Kasumi-1 (cell line): ENCODE results near the gene PSD.

ENCODE experiments used
- DNase-seq, 2 experiments: peaks; one replicate each; lab custom pipeline; 2025; lab: John Stamatoyannopoulos, UW

PSD gene

DNA sequence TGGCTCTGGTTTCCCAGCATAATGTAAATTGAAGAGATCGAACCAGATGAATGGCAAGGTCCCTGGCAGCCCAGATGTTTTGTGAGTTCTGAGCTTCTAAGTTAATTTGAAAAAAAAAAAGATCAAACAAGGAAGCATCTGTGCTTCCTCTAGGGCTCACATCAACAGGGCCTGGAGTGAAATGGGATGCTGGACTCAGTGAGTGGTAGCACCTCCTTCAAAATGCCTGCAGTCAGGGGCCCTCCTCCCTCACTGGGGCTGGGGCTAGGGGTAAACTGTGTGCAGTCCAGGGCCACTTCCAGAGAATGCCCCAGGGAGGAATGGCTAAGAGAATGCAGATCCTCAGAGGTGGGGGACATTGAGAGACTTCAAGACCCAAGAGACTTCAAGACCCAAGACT is 19.8 kb upstream of the PSD start:
- DNase-seq, result no peak

DNA sequence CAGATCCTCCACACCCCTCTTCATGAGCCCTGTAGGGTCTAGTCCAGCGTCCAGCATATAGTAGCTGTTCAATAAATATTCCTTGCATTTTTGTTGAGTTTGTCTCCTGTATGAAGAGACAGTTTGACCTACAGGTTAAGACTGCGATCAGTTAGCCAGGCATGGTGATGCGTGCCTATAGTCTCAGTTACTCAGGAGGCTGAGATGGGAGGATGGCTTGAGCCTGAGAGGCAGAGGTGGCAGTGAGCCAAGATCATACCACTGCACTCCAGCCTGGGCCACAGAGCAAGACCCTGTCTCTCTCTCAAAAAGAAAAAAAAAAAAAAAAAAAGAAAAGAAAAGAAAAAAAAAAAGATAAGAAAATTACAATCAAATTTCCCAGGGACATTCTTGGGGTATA is 18.9 kb upstream of the PSD start:
- DNase-seq, result no peak

DNA sequence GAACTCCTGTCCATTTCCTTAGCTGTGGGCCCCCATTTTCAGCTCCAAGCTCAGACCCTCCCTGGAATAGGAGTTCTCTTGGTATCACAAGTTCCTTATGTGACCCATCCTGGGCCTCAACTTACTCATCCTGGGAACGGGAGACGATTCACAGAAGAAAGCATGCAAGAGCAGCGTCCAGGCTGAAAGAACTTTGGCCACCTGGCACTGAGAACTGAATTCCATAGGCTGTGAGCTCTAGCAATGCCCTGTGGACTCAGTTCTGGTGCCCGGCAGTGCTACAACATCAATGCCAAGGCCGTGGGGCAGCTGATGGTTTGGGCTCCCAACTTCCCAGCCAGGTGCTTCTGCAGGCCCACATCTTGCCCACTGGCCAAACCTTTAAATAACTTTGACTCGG is 17.7 kb upstream of the PSD start:
- no peak for DNase-seq

DNA sequence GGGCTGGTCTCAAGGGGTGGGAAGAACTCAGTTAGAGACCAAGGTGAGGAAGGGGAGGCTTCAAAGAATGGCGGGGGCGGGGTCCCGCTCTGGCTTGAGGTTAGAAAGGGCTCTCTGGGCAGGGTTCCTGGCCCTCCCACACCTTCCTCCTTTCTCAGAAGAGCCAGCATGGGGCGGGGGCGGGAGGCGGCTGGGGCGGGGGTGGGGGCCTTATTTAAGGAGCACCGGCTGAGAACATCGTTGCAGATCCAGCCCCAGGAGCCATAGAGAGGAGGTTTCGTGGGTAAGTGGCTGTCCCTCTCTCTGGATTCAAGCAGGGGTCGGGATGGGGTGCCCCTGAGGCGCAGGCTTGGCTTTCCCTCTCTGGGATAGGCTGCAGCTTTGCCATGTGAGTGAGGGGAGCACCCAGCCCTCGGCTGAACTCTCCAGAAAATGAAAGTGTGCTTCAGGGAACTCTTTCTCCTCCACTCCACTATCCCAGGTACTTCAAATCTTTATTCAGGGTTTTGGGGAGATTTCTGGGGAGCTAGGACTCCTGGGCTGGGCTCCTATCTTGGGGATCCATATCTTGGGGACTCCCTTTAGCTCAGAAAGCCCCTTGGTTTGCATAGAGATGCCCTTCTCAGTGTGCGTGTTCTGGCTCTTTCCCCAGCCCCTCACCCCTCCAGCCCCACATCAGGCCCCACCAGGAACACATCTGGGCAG is 17.1 kb upstream of the PSD start:
- peak; percentile 88 to 90 for DNase-seq

DNA sequence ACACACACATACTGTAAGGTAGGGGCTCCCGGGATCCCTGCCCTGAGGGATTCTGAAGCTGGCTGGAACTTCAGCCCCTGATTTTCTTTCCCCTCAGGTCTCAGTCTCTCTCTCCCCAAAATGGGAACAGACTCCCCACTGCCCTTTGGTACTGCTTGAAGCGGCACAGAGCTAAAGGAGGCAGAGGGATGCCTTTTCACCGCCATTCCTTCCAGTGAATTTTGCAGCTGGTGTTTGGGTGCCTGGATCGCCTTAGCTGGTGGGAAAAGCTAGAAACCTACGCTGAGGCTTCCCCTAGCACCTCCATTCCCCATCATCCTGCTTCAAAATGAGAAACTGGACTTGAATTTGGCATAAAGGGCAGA is 16.5 kb upstream of the PSD start:
- no peak for DNase-seq

DNA sequence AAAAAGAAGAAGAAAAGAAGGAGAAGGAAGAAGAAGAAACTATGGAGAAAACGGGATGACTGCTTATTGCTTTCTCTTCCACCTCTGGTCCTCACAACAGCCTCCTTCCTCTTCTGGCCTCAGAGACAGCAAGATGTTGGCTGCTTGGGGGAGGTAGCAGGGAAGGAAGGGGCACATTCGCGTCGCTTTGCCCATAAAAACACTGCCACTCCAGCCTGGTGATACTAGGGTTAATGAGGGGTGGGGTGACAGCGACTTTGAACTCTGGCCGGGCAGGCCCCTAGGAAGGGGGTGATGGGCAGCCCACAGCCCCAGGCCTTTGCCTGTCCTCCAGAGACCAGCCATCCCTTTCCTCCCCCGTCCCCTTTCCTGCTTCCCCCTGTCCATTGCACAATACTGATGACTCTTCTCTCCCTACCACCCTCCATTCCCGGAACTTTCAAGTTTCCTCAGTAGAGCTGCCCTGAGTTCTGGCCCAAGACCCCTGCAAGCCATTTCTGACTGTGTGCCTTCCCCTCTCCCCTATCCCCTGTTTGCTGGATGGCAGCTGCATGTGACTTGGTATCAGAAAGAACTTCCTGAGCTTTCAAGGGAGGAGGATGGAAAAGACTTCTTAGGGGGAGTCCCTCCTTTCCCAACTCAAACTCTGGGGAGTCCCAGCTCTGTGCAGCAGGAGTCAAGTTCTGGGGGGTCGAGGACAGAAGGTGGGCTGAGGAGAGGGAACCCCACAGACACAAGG is 16.0 kb upstream of the PSD start:
- peak; percentile 81 to 86 for DNase-seq

DNA sequence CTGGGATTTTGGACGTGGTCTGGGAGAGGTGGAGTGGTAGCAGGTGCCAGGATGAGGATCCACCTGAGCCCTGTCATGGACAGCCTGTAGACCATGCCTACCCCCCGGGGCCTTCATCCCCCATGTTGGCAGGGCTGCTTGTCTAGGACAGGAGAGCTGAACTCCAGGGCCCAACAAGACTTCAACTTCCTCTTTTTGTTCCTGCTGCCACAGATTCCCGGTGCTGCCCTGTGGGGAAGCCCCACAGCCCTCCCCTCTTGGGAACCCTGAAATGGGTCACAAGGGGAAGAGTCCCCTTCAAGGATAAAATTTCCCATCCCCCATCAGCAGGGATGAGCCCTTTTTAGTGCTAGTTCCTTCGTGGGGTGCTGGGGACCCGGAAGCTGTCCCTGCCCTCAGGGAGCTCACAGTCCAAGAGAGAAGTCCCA is 15.0 kb upstream of the PSD start:
- peak; percentile 91 to 94 for DNase-seq

DNA sequence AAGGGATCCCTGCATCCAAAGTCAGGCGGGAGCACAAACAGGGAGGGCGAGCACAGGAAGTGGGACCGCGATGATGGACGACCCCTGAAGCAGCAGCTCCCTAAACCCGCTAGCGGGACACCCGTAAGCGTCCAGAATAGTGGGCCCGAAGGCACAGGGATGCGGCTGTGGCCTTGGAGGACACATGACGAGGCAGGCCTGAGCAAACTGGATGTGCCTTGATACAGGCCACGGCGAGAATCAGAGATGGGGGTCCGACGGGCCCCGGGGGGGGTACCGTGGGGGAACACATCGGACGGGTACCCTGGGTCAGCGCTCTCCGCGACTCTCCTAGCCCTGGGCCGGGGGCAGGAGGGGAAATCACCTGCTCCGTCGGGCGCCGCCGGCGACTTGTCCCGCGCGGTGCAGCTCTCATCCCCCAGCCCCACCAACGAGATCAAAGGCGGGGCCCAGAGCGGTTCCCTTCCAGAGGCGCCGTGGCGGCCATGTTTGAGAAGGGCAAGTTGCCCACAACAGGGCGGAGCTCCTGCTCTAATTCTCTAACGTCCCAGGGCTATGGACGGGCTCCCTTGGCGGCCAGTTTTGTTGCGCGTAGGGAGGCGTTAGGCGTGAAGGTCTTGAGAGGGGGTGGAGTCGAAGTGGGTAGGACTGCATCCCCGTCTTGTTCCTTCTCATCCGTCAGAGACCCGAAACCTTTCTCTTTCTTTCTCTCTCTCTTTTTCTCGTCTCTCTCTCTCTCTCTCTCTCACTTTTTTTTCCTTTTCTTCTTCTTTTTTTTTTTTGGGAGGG is 13.8 kb upstream of the PSD start, which contains the start of gene CUEDC2:
TSS of gene CUEDC2 (minus strand) at position 413 of the 789 bp plus-strand sequence. CDS start 7,386 bp downstream, outside the sequence.
- peak; percentile 99 for DNase-seq

DNA sequence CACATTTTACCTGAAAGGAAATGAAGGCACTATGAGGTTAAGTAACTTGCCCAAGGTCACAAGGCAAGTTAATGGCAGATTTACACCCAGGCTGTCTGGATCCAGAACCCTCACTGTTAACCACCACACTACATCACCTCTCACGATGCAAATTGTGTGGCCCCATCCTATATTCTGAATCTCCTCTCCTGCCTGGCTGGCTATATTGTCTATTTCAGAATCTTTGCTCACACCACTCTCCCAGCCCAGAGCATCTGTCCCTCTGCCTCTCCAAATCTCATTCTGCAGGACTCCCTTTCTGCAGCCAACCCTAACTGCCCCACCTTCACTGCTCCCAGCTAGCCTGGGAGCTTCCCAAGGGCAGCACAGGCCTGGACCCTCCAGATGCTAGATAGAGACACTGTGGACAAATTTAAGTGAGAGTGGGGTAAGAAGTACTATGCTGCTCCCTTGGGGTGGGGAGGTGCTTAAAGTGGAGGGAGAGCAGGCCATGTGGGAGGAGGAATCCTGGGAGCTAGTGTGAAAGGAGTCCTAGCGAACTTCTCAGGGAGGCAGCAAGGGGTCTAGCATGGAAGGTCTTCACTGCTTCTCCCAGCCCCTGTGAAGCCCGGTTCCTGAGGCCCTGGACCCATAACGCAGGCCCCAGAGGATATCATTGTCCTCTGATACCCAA is 13.0 kb upstream of the PSD start:
- DNase-seq, result peak; percentile 59 to 73

DNA sequence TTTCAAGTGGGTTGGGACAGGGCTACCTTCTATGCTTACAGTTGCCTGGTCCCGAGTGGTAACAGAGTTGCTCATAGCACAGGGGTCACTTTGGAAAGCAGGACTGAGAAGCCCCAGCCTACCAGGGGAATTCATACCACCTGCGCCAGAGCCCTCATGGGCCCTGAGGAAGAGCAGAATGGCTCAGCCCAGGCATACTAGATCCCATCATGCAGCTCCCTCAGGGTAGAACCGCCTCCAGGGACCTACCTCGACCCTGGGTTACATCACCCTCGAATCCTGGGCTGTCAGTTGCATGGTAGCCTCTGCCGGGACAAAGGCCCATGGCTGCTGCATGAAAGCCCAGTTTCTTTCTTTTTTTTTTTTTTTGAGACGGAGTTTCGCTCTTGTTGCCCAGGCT is 10.9 kb upstream of the PSD start:
- DNase-seq, result no peak

DNA sequence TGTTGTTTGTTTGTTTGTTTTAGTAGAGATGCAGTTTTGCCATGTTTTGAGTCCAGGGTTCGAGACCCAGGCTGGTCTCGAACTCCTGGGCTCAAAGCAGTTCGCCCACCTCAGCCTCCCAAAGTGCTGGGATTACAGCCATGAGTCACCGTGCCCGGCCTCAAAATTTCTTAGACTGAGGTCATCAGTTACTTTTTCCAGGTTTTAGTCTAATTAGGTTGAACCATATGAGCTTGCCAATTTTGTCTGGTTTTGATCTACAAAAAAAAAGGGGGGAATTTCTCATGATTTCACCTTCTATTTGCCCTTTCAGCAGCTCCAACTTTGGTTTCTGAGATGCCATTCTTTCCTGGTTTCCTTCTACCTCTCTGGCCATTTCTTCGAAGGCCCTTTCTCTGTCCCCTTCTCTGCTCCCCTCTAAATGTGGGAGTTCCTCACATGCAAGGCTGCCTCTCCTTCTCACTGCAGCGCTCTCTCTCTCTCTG is 8.3 kb upstream of the PSD start:
- no peak for DNase-seq

DNA sequence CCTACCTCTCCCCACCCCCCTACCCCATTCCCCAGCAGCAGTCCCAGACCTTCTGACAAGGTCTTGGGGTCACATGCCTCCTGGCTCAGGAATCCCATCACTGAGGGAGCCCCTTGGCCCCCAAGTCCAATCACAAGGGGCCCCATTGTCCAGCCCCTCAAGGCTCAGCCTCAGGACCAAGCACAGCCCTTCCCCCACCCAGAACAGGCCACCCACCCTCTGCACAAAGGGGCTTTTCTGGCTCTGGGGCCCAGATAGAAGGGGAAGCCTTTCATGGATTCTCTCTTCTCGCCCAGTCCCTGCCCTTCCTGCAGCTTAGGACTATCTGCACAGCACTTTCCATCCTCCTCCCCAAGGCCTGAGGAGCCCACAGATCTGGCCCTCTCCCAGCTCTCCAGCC is 6.9 kb upstream of the PSD start:
- no peak for DNase-seq

DNA sequence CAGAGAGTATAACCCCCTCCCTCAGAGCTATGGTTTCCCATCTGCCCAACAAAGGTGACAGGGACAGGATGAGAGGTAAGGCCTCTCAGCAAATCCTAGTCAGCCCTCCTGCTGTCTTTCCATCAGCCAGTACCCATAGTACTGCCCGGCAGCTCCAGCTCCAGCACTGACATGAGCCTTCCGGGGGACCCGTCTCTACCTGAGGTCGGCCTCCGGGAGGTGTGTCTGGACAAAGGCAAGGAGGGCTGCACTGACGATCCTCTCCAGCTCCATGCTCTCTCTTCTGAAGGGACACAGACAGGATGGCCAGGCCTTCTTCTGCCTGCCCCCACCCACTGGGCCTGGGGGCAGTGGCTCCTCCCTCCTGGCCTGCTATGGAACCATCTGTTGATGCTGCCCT is 6.3 kb upstream of the PSD start:
- DNase-seq, result no peak

DNA sequence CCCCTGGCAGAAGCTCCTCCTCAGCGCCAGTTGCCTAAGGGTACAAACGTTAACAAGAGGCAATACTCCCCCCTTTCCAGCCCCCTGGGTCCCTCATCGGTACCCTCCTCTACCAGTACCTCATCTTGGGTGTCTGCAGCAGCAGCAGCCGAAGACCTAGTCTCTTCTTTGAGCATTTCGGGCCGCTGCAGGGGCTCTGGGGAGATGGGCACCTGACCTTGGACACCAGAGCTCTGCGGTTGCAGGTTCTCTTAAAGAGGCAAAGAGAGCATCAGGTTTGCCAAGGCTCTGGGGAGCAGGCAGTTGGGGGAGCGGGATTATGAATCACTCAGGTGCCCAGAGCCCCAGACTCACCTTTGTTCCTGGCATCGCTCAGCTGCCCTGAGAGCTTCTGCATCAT is 5.6 kb upstream of the PSD start:
- DNase-seq, result no peak

DNA sequence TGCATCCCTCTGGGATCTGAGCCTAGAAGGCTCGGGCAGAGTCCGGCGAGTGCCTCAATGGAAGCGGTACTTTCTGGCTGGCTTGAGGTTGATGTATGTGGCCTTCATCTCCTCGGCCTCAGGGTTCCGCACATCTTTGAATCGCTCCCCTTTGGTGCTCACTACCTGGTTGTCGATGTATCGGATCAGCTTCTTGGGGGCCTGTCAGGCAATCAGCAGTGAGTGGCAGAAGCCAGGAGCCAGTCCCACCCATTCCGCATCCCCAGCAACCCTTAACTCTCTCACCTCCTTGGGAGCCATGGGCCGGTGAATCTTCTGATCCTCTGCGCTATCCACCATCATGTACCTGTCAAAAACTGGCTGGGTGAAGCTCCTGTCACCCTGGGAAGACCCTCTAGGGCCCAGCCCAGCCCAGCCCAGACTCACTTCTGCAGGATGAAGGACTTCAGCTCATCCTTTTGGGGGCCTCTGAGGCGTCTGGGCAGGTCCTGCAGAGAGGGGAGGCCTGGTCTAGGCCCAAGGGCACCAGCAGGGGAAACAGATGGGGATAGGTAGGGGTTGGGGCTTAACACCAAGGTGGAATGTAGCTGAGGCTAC is 4.9 kb upstream of the PSD start:
- DNase-seq, result no peak

DNA sequence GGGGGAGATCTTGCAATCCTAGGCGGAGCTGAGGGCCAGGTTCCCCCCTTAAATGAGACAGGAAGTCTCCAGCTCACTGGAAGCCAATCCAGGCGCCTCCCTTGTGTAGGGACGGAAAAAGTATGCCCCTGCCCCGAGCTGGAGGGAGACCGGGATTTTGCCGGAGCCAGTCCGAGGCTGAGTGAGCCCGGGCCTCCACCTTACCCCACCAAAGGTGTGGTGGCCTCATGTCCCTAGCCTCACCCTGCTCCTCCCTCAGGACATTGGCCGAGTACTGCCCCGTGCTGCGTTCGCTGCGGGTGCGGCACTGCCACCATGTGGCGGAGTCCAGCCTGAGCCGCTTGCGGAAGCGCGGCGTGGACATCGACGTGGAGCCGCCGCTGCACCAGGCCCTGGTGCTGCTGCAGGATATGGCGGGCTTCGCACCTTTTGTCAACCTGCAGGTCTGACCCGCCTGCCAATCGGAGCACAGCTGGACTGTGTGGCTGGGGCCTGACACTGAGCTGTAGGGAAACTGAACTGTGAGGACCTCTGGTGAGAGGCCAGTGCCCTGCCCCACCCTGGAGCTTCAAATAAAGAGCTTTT is 4.1 kb upstream of the PSD start:
- peak; percentile 68 to 74 for DNase-seq

DNA sequence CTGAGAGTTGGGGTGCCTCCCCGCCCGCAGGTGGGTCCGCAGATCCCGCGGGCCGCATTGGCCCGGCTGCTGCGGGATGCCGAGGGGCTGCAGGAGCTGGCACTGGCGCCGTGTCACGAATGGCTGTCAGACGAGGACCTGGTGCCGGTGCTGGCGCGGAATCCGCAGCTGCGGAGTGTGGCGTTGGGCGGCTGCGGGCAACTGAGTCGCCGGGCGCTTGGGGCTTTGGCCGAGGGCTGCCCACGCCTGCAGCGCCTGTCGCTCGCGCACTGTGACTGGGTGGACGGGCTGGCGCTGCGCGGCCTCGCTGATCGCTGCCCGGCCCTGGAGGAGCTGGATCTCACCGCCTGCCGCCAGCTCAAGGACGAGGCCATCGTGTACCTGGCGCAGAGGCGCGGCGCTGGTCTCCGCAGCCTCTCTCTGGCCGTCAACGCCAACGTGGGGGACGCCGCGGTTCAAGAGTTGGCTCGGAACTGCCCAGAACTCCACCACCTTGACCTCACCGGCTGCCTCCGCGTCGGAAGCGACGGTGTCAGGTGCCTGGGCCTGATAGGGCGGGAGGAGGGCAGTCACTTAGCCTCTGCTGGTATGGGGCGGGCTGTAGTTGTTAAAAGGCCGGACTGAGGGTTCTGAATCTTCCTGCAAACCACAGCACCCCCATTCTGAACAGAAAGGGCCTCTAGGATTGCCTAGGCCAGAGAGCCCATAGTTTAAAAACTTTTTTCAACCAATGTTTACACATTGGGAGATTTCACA is 3.4 kb upstream of the PSD start:
- DNase-seq, result peak in 1 of 2 experiments; percentile 63

DNA sequence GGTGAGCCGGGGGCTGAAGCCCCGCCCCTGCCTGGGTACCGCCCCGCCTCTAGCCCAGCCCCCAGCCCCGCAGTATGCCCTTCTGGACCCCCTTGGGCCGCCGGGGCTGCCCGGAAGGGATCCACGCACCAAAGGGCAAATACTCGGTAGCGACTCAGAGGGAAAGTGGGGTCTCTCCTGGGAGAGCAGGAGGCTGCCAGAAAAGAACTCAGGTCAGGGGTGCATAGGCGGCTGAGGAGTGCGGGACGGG is 2.8 kb upstream of the PSD start:
- no peak for DNase-seq

DNA sequence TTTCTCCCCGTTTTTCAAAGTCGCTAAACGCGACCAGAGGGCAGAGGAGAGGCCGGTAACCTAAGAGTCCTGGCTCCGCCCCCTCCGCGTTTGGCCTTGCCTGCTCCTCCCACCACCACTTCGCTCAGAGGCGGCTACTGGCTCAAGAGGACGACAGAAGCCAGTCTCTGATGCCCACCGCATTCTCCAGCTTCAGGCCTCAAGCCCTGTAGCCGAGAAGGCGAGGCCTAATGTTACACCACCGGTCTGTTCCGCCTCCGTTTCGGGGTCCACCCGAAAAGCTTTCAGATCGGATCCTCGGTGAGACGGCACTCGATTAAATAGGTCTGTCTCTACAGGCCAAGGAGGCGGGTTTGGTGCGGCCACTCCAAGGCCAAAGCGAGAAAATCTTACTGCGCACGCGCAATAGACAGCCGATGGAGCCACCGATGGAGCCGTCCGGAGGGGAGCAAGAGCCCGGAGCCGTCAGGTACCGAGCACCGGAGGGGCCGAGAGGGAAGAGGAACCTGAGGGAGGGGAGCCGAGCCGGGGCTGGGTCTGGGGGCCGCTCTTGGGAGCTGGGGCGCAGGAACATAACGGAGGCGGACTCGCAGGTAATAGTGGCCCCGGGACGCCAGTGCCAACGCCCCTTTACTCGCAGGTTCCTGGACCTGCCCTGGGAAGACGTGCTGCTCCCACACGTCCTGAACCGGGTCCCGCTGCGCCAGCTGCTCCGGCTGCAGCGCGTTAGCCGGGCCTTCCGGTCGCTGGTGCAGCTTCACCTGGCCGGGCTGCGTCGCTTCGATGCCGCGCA is 2.3 kb upstream of the PSD start, which contains the start of gene FBXL15:
TSS of gene FBXL15 (plus strand) at position 123 of the 793 bp plus-strand sequence. CDS start at position 417, 294 bp downstream.
- DNase-seq, result peak; percentile 98

DNA sequence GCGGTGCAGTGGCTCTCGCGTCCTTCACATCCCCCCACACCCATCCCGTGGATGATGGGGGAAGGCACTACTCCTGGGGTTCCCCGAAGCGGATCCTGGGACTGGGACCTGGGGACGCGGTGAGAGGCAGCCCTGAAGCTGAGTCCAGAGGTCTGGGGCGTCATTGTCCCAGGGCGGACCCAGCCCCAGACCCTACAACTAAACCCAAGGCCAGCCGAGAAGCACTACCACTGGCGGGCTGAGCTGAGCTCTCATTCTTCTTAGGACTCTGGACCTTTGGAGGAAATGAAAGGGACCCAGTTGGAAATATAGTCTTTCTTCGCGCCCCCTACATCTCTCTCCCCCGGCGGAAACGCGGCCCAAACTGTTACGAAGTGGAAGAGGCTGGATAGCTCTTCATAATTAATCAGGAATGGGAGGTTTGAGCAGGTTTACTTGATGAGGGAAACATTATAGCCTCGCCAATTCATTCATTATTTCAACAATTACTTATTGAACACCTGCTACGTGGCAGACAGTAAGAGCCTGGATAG is 1.7 kb upstream of the PSD start:
- no peak for DNase-seq
